Measurements from ENCODE around the gene CCDC85C. TPM values are rescaled to one million over a fixed set of nuclear protein-coding genes. Genes with fewer than 3 reads are reported as not detected.
A peak's percentile ranks its signal among the peaks of the same experiment; 100 is the strongest.

Gene CCDC85C
- total RNA-seq, 2 donors from 2014 or later, result 54.0 to 73.4 TPM

DNA sequence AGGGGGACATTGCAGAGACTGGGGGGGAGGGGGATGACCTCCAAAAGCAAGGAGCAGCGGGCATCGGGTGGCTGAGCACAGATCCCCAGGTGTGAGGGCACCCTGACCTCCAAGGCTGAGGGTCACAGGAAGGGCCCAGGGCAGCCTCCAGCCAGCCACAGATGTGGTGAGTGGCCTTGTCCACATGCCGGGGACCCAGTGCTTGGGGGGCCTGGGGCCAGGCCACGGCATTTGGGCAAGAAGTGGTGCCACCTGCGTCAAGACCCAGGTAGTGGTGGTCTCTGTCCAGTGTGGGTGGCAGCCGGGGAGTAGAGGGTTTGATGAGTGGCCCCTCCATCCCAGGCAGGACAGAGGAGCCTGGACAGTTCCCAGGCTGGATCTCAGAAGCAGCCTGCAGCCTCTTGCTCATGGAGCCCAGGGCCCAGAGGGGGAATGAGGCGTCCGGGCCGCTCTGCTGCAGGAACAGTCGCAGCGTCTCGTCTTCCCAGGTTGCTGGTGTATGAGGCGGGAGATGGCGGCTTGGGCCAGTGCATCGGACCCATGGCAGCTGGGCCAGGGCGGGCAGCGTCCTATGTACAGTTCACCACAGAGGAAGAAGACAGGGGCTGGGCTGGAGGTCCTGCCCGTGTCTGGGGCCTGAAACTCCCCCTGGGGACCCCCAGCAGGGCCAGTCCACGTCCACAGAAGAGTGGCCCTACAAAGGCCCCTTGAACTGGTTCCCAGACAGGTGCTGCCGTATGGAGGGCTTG is 89.3 kb downstream of the CCDC85C start:
- Histone ChIP-seq H3K27me3 (no peaks in the 10 kb centered on the region), H3K9ac (ENCODE audit: low read depth in 2 of 2, low read length in 2 of 2) (no peak overlapping the region), H3K4me3 (no peak overlapping the region), H3K4me1 (no peaks in the 10 kb centered on the region), H3K36me3 (no peaks in the 10 kb centered on the region), H3K27ac (no peak overlapping the region), H3K9me3 (no peaks in the 10 kb centered on the region)
- no peak for DNase-seq
- no peak for TF ChIP-seq CTCF (IDR thresholded peaks at IDR 0.05)
- intact Hi-C loops (cut with DNase I), result loop anchor here (10.0 kb wide), 1 partner anchor 370 kb away; no protein-coding TSS in a partner anchor

GRCh38 chr14:99513946-99514551 is 90.0 kb downstream of the CCDC85C start:
- Histone ChIP-seq H3K9ac (ENCODE audit: low read depth in 2 of 2, low read length in 2 of 2) (no peak overlapping the region), H3K36me3 (no peaks in the 10 kb centered on the region), H3K4me3 (no peak overlapping the region), H3K4me1 (no peaks in the 10 kb centered on the region), H3K27ac (no peak overlapping the region), H3K9me3 (no peaks in the 10 kb centered on the region), H3K27me3 (no peaks in the 10 kb centered on the region)
- no peak for TF ChIP-seq CTCF (IDR thresholded peaks at IDR 0.05)
- intact Hi-C loops (cut with DNase I), result loop anchor here (10.0 kb wide), 1 partner anchor 371 kb away; no protein-coding TSS in a partner anchor
- DNase-seq, result peak; percentile 12

DNA sequence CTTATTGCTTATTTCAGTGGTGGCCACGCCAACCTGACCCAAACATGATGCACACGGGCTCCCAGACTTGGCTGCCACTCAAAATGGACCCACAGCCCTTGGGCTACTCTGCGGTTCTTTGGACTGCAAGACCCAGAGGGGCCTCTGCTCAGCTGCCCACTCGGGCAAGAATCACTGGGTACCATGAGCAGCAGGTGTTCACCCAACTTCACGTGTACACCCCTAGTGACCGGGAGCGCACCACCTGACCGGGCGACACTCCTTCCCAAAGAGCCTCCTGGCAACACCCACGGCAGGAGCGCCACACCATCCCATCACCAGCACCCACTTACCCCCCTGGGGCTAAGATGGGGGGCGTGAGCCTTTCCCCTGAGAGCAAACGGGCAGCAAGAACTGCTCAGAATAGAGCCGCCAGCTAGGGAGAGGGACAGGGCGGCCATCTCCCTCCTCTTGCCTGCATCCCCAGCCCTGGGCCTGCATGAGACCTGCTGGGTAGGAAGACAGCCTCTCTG is 90.8 kb downstream of the CCDC85C start:
- peak; percentile 13 for DNase-seq
- no peak for TF ChIP-seq CTCF (IDR thresholded peaks at IDR 0.05)
- intact Hi-C loops (cut with DNase I), result loop anchor here (10.0 kb wide), 1 partner anchor 372 kb away; no protein-coding TSS in a partner anchor
- Histone ChIP-seq H3K27me3 (no peaks in the 10 kb centered on the region), H3K36me3 (peaks cover 3% of the 10 kb centered on the region), H3K9ac (ENCODE audit: low read depth in 2 of 2, low read length in 2 of 2) (no peak overlapping the region), H3K9me3 (no peaks in the 10 kb centered on the region), H3K4me3 (no peak overlapping the region), H3K4me1 (no peaks in the 10 kb centered on the region), H3K27ac (no peak overlapping the region)

- no peak for TF ChIP-seq CTCF (IDR thresholded peaks at IDR 0.05)
- intact Hi-C loops (cut with DNase I), result loop anchor here (10.0 kb wide), 1 partner anchor 372 kb away; no protein-coding TSS in a partner anchor
- Histone ChIP-seq H3K36me3 (peaks cover 8% of the 10 kb centered on the region), H3K4me1 (no peaks in the 10 kb centered on the region), H3K27me3 (no peaks in the 10 kb centered on the region), H3K27ac (no peak overlapping the region), H3K9ac (ENCODE audit: low read depth in 2 of 2, low read length in 2 of 2) (no peak overlapping the region), H3K4me3 (no peak overlapping the region), H3K9me3 (no peaks in the 10 kb centered on the region)
- DNase-seq, result peak; percentile 14
Measured at GRCh38 chr14:99512571-99513182, 91.3 kb downstream of the CCDC85C start.

DNA sequence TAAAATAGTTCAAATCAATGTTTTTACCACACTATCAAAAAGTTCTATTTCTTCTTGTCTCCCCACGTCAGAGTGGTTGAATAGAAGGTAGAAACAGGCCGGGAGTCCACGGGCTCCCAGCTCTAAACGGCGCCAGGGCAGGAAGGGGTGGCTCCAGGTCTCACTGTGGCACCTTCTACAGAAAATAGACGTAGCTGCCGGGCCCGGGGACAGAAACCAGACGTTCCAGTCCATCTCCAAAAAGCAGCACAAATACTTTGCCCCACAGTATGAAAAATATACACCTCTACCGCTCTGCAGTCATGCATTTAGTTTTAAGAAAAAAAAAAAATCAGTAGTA is 91.9 kb downstream of the CCDC85C start:
- peaks cover 10% of the 10 kb centered on the region for H3K36me3 ChIP-seq
- no peak for TF ChIP-seq CTCF (IDR thresholded peaks at IDR 0.05)
- intact Hi-C loops (cut with DNase I), result loop anchor here (10.0 kb wide), 1 partner anchor 373 kb away; no protein-coding TSS in a partner anchor

More for the DNA sequence above, 91.9 kb downstream of the CCDC85C start:
- Histone ChIP-seq H3K27me3 (no peaks in the 10 kb centered on the region), H3K9me3 (no peaks in the 10 kb centered on the region), H3K27ac (no peak overlapping the region), H3K4me3 (no peak overlapping the region), H3K4me1 (no peaks in the 10 kb centered on the region), H3K9ac (ENCODE audit: low read depth in 2 of 2, low read length in 2 of 2) (no peak overlapping the region)
- DNase-seq, result peak; percentile 14

Measured in colonic mucosa (tissue), 4 donors.